Epithelial cell of proximal tubule (primary cell): ENCODE results near the gene ZNF319. TPM values are rescaled to one million over a fixed set of nuclear protein-coding genes. Genes with fewer than 3 reads are reported as not detected.

Experiments
- DNase-seq: peaks from one replicate; pipeline ENCODE4 v3.0.0-alpha.2; 2011; ENCODE audit warnings: low read depth
- H3K4me3 ChIP-seq: 2 replicates; pipeline ENCODE4 v1.5.1; 2011; ENCODE audit warnings: low read depth, mild to moderate bottlenecking, low read length
- CTCF ChIP-seq: conservative IDR thresholded peaks from 2 replicates; pipeline ENCODE4 v1.5.1; 2012; ENCODE audit warnings: low read depth, mild to moderate bottlenecking, low read length
- total RNA-seq: library from RNA; depleted of rRNA; stranded (reverse); fragments of >200 nt; gene quantifications from 2 replicates; pipeline ENCODE4 v1.2.3, GENCODE V29; 2015

The ZNF319 gene
- total RNA-seq, 1 donor from 2014 or later: 9.1 TPM

DNA sequence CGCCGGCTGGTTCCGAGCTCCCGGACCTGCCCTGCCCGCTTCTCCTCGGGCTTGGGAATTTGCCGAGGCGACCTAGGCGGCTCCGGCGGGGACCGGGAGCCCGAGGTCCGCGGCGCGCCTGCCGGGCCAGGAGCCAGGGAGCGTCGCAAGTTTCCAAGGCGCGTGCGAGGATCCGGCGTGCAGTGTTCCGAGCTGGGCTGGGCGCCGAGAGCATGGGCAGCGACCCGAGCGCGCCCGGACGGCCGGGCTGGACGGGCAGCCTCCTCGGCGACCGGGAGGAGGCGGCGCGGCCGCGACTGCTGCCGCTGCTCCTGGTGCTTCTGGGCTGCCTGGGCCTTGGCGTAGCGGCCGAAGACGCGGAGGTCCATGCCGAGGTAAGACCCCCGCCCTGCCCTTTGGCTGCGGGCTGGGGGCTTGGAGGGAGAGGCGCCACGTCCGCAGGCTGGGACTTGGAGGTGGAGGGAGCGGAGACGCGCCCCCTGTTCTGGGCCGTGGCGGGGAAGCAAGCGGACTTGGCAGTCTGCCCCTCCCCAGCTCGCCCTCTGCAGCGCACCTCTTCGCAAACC, 25.8 kb upstream of the ZNF319 start:
- peak overlapping the region; percentile 90 for H3K4me3 ChIP-seq
- no peak for DNase-seq

DNA sequence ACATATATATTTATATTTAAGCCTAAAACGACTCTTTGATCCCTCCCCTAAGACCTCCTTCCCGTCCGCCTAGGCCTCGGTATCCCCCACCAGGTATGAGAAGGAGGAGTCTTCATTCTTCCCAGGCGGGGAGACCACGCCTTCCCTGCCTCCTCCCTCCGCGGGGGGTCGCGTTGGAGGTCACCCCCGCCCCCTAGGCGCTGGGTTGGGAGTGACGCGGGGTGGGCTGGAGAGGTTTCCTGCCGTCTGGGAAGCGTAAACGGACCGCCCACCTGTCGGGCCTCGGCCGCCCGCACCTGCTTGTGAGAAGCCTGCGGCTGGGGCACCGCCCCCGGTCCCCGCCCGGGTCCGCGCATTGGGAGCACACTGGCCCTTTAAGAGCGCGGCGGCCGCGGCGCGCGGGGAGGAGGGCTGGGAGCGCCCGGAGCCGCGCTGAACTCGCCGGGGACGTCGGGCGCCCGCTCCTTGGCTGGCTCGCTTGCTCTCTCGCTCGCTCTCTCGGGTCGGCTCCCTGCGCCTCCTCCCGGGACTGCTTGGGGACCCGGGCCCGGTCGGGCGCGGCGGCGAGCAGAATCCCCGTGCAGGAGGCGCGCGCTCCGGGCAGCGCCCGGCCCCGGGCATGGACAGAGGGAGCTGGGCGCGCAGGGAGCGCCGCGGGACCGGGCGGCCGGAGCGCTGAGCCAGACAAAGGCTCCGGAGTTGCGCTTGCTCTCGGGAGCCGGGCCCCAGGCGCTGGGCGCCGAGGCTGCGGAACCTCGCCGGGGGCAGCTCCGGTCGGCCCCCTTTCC, 25.1 kb upstream of the ZNF319 start, which contains the start of gene MMP15:
Gene MMP15, plus strand, starts transcription at position 404 of the 788 bp plus-strand sequence. CDS start 597 bp downstream, outside the sequence.
- DNase-seq: no peak
- peak within 1 kb of the TSS; percentile 90 for H3K4me3 ChIP-seq
- TF ChIP-seq CTCF: no peak

More for the DNA sequence above, 25.8 kb upstream of the ZNF319 start:
- no peak for TF ChIP-seq CTCF

- no peak for TF ChIP-seq CTCF
- DNase-seq: no peak
Measured at GRCh38 chr16:58024486-58025350, 24.2 kb upstream of the ZNF319 start.

DNA sequence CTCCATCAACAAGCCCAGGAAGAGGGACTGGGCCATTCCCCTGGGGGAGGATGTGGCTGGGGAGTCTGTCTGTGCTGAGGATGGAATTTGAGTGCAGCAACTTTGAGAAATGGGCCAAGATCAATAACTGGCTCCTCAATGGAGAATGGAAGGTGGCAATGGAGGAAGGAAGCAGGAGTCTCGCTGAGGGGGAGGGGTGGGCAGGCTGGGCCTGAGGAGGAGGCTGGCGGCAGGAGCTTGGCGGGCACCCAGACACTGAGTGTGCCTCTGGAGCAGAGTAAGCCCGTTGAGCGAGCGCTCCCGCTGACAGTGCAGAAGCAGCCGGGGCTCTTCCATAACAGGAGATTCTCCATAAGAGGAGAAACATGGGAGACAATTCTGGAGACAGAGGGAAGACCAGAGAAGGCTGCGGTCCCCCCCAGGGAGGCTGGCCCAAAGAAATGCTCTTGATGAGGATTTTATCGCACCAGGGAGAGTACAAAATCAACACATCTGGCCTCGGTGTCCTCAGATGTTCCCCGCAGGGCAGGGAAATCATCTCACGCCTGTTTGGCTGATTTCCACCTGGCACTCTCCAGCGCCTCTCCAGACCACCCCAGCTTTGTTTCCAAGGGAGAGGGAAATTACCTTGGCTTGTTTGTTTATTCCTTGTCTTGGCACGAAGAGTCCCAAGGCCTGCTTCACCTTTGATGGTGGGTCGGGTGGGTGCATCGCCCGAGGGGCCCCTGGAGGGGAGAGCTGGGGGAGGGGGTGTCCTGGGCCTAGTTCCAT, 22.3 kb upstream of the ZNF319 start:
- peak overlapping the region; percentile 2 for H3K4me3 ChIP-seq
- DNase-seq: no peak
- no peak for TF ChIP-seq CTCF

More at GRCh38 chr16:58024486-58025350, 24.2 kb upstream of the ZNF319 start:
- H3K4me3 ChIP-seq: peak overlapping the region; percentile 90

- TF ChIP-seq CTCF: peak; percentile 3
Measured at GRCh38 chr16:58021661-58022551, 21.4 kb upstream of the ZNF319 start.

More at GRCh38 chr16:58021661-58022551, 21.4 kb upstream of the ZNF319 start:
- DNase-seq: no peak
- no peak overlapping the region for H3K4me3 ChIP-seq
